Heart right ventricle (tissue), 16 donors: ENCODE data around the gene TAF4. TPM values are rescaled to one million over a fixed set of nuclear protein-coding genes. Genes with fewer than 3 reads are reported as not detected.

Source experiments
- ATAC-seq, 8 donors: fragments of 200-7000 bp; cut with Tn5 transposase; one replicate each; pipeline ENCODE4 v1.9.1; 2020; ENCODE audit warnings: mild to moderate bottlenecking in 8 of 8, moderate library complexity in 8 of 8, moderate number of reproducible peaks in 1 of 8
- DNase-seq, 2 donors: peaks; one replicate each; pipeline ENCODE4 v3.0.0-alpha.2; 2020
- H3K27ac ChIP-seq, 10 donors: fragments of 200-600 bp; sonication (generic) in 2 of 10; one replicate each; pipeline versions ENCODE4 v1.5.0 to v1.8.0; 2020 to 2022; ENCODE audit warnings: mild to moderate bottlenecking in 3 of 10
- H3K27me3 ChIP-seq, 7 donors: fragments of 200-600 bp; one replicate each; pipeline ENCODE4 v1.8.0; 2021 to 2022; ENCODE audit warnings: mild to moderate bottlenecking in 2 of 7
- H3K36me3 ChIP-seq, 9 donors: fragments of 200-600 bp; sonication (generic) in 1 of 9; one replicate each; pipeline versions ENCODE4 v1.5.0 to v1.8.0; 2020 to 2022; ENCODE audit warnings: mild to moderate bottlenecking in 2 of 9
- H3K4me1 ChIP-seq, 9 donors: fragments of 200-600 bp; sonication (generic) in 1 of 9; one replicate each; pipeline versions ENCODE4 v1.5.0 to v1.8.0; 2020 to 2022; ENCODE audit warnings: mild to moderate bottlenecking in 4 of 9
- H3K4me3 ChIP-seq, 10 donors: fragments of 200-600 bp; sonication (generic) in 2 of 10; one replicate each; pipeline versions ENCODE4 v1.5.0 to v1.8.0; 2020 to 2022; ENCODE audit warnings: mild to moderate bottlenecking in 7 of 10, moderate library complexity in 2 of 10
- H3K9me3 ChIP-seq, 11 donors: fragments of 200-600 bp in 10 of 11; sonication (generic) in 2 of 11; one replicate each; pipeline versions ENCODE4 v1.5.0 to v1.8.0; 2013 to 2022; ENCODE audit warnings: mild to moderate bottlenecking in 2 of 11, control low read depth in 1 of 11, moderate library complexity in 1 of 11
- WGBS, 2 donors: extraction: QIAGEN DNeasy Blood & Tissue Kit; methylation state at CpG; one replicate each; pipeline ENCODE4 v1.1.7; 2013; ENCODE audit warnings: inconsistent platforms in 1 of 2; 5-methylcytosine and 5-hydroxymethylcytosine counted together
- intact Hi-C, 10 donors: fragments of 100-400 bp; cut with DNase I; formaldehyde crosslinking; loops; one replicate each; pipeline versions ENCODE4 v1.11.1 to v1.14.2; 2022
- polyA plus RNA-seq, 2 donors: library from polyadenylated mRNA; stranded (reverse); fragments of 200-250 nt; gene quantifications; one replicate each; pipeline ENCODE4 v1.2.3, GENCODE V29; 2013
- total RNA-seq, 10 donors: library from RNA; stranded (reverse); fragmentation: NEBNext Ultra II Directional in 3 of 10; extraction: Animal tissue kit (Norgen Biotek cat#: 25700) in 3 of 10; gene quantifications; one replicate each; pipeline versions ENCODE4 v1.2.1 to v1.2.4, GENCODE V29; 2021 to 2023
- TF ChIP-seq, protein P1 (sequence below), 9 donors: fragments of 200-600 bp; sonication (generic) in 2 of 9; IDR thresholded peaks; one replicate each; pipeline versions ENCODE4 v1.5.0 to v1.8.0; 2021 to 2022; ENCODE audit warnings: antibody characterized with exemption in 9 of 9, mild to moderate bottlenecking in 5 of 9, moderate library complexity in 1 of 9
- donor health status: Arrhythmogenic right ventricular cardiomyopathy.
- donor health status: ischemic (EF 13 %, LVEDD 7.1; RV severe dilation, severe dysfunction).
- donor health status: healthy with polysubstance abuse.
- donor health status: DM: no; HTN: yes; CAD: no.
- donor health status: DM: no; HTN: no; CAD: no.
- donor health status: ischemic (EF 25% LVEDD 6.9; RV normal size, moderate dysfunction).
- donor health status: ischemic (EF 25% LVEDD 5.7; RV mildly dilated, moderate dysfunction).
- donor health status: healthy.
- donor health status: DM: yes; HTN: yes; CAD: no.
- donor health status: Ischemic cardiomyopathy.
- donor health status: ischemic (EF 35%, LVEDD 5.7; RV mildly dilated, moderate dysfunction).
- donor health status: nonischemic (EF 11% LVEDD 7.7; RV severe dilation, severe dysfunction).
- donor health status: DM: yes; HTN: yes; CAD: no.
- donor health status: PGD.
- donor health status: ischemic (EF 29% LVEDD 5.4; RV normal size, mild dysfunction).
- donor health status: nonischemic (EF 23%, LVEDD 6.1; RV moderate dilation, normal function).

TAF4 gene
- total and polyA plus RNA-seq, 12 donors, result 3.7 to 14.8 (median 11.0) TPM

DNA sequence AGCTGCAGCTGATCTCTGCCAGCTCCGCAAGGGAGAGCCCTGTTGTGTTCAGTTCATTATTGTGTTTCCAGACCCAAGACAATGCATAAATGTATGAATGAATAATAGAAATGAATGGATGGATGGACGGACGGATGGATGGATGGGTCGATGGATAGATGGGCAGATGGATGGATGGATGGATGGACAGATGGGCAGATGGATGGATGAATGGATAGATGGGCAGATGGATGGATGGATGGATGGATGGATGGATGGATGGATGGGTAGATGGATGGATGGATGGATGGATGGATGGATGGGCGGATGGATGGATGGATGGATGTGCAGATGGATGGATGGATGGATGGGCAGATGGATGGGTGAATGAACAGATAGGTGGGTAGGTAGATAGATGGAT lies 39.9 kb upstream of the TAF4 start:
- H3K36me3 ChIP-seq, result no peaks in the 10 kb centered on the region
- no peak overlapping the region for H3K27ac ChIP-seq
- peaks cover 0 to 75% (median 34%) of the 10 kb centered on the region in 11 donors for H3K9me3 ChIP-seq
- peaks cover 0 to 7% (median 0%) of the 10 kb centered on the region in 7 donors for H3K27me3 ChIP-seq
- no peak overlapping the region for H3K4me3 ChIP-seq
- DNase-seq, result no peak
- WGBS, 2 donors, result 93 to 97% methylated on average over 5 of the region's 5 CpGs
- no peak for ATAC-seq
- no peaks in the 10 kb centered on the region for H3K4me1 ChIP-seq
- TF ChIP-seq, protein P1, sequence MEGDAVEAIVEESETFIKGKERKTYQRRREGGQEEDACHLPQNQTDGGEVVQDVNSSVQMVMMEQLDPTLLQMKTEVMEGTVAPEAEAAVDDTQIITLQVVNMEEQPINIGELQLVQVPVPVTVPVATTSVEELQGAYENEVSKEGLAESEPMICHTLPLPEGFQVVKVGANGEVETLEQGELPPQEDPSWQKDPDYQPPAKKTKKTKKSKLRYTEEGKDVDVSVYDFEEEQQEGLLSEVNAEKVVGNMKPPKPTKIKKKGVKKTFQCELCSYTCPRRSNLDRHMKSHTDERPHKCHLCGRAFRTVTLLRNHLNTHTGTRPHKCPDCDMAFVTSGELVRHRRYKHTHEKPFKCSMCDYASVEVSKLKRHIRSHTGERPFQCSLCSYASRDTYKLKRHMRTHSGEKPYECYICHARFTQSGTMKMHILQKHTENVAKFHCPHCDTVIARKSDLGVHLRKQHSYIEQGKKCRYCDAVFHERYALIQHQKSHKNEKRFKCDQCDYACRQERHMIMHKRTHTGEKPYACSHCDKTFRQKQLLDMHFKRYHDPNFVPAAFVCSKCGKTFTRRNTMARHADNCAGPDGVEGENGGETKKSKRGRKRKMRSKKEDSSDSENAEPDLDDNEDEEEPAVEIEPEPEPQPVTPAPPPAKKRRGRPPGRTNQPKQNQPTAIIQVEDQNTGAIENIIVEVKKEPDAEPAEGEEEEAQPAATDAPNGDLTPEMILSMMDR (IDR thresholded peaks at IDR 0.05), result no peak
- intact Hi-C loops, result no loop called here

DNA sequence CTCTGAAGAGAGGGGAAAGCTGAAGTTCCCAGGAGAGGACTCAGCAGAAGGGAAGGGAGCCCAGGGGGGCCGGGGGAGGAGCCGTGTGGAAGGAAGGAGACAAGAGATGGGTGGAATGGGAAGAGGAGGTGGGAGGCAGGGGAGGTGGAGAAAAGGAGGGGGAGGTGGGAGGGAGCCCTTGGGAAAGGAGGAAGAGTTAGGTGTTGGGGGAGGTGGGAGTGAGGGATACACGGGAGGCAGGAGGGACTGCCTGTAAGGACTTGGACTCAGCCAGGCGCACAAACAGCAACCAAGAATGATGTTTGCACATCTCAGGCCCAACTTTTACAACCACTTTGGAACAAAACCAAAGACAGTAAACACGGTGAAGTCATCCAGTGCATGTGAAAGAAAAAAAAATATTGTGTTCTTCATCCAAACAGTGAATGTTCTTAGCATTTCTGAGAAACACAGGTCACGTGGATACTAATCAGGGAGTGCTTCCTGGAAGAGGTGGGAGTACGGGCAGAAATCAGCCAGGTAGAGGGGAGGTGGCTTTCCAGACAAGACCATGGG lies 39.2 kb upstream of the TAF4 start:
- no peaks in the 10 kb centered on the region for H3K4me1 ChIP-seq
- no peak overlapping the region for H3K4me3 ChIP-seq
- peaks cover 0 to 8% (median 0%) of the 10 kb centered on the region in 7 donors for H3K27me3 ChIP-seq
- DNase-seq, result no peak
- peaks cover 0 to 74% (median 29%) of the 10 kb centered on the region in 11 donors for H3K9me3 ChIP-seq
- ATAC-seq, result no peak
- no peaks in the 10 kb centered on the region for H3K36me3 ChIP-seq
- TF ChIP-seq, protein P1 (IDR thresholded peaks at IDR 0.05), result no peak
- intact Hi-C loops, result no loop called here
- 36 to 44% methylated on average over 7 of the region's 7 CpGs for WGBS, 2 donors
- H3K27ac ChIP-seq, result no peak overlapping the region

DNA sequence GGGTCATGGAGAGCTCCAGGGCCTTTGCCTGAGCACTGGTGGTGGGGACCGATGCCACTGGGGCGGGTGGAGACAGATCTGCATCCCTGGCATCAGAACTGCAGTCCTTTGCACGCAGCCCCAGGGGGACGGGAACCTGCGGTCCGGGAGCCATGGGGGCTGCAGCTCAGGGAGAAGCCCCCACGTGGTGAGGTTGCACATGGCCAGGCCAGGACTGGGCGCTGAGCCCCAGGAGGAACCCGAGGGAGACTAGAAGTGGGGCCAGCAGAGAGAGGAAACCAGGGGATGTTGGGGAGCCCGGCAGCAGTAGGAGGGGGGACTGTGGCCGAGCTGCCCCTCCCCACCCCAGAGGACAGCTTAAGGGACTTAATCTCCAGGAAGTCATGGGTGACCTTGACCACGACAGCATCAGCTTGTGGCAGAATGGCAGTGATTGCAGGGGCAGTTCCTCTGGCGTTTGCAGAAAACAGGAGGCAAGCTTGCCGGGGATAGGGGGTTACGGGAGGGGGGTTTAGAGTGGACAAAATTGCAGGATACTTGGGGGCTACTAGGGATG lies 38.6 kb upstream of the TAF4 start:
- H3K4me3 ChIP-seq, result no peak overlapping the region
- peaks cover 0 to 8% (median 0%) of the 10 kb centered on the region in 7 donors for H3K27me3 ChIP-seq
- DNase-seq, result no peak
- H3K9me3 ChIP-seq, result peaks cover 0 to 69% (median 23%) of the 10 kb centered on the region in 11 donors
- no peaks in the 10 kb centered on the region for H3K4me1 ChIP-seq
- intact Hi-C loops, result no loop called here
- TF ChIP-seq, protein P1 (IDR thresholded peaks at IDR 0.05), result no peak
- no peaks in the 10 kb centered on the region for H3K36me3 ChIP-seq
- no peak for ATAC-seq
- WGBS, 2 donors, result 46% methylated on average over 15 of the region's 15 CpGs
- no peak overlapping the region for H3K27ac ChIP-seq

DNA sequence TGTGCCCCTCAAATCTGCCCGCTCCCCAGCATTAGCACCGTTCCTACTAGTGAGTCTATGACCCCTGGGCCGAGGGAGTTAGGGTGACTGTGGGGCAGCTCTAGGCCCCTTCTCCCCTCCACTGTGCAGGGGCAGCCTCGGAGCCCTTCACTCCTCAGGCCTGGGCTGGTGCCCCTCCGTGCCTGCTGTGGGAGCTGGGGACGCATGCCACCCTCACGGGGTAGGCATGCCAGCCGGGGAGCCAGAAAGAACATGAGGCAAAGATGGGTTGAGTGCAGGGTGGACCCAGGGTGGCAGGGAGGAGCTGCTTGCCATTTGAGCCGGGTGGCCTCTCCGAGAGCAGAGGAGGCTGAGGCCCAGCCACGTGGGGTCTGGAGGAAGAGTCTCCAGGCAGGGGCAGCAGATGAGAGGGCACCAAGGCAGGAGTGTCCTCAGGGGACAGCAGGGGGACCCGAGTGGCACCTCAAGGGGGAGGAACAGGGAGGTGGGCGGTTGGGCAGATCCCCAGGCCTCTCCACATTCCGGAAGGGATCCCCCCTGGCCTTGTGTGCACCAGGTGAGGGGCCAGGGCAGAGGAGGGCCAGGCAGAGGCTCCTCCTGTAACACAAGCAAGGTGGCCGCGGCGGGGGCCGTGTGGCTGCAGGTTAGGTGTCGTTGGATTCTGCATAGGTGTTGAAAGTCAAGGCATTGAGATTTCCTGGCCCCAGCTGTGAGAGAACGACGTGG lies 38.0 kb upstream of the TAF4 start:
- no peak for ATAC-seq
- WGBS, 2 donors, result 76 to 77% methylated on average over 21 of the region's 21 CpGs
- no peak overlapping the region for H3K4me3 ChIP-seq
- no peak for DNase-seq
- TF ChIP-seq, protein P1 (IDR thresholded peaks at IDR 0.05), result no peak
- intact Hi-C loops, result no loop called here
- no peak overlapping the region for H3K27ac ChIP-seq
- H3K4me1 ChIP-seq, result no peaks in the 10 kb centered on the region
- peaks cover 0 to 63% (median 17%) of the 10 kb centered on the region in 11 donors for H3K9me3 ChIP-seq
- H3K27me3 ChIP-seq, result peaks cover 0 to 8% (median 0%) of the 10 kb centered on the region in 7 donors
- no peaks in the 10 kb centered on the region for H3K36me3 ChIP-seq
